OCI-LY7 (cell line): ENCODE results near the gene ARHGEF1.

Source experiments
- EZH2phosphoT487 ChIP-seq: fragments of 200-600 bp; sonication (generic); IDR thresholded peaks from 2 replicates; pipeline ENCODE4 v1.6.1; 2018; ENCODE audit warnings: low read depth, borderline replicate concordance, mild to moderate bottlenecking, mixed run types, antibody characterized with exemption, low read length, moderate library complexity, mixed read lengths
- TF ChIP-seq, protein P1 (sequence below): fragments of 200-600 bp; sonication (generic); conservative IDR thresholded peaks from 2 replicates; pipeline ENCODE4 v1.5.1; 2014; ENCODE audit warnings: mild to moderate bottlenecking, antibody characterized with exemption, low read length, moderate library complexity, mixed read lengths

- TF ChIP-seq, protein P1, sequence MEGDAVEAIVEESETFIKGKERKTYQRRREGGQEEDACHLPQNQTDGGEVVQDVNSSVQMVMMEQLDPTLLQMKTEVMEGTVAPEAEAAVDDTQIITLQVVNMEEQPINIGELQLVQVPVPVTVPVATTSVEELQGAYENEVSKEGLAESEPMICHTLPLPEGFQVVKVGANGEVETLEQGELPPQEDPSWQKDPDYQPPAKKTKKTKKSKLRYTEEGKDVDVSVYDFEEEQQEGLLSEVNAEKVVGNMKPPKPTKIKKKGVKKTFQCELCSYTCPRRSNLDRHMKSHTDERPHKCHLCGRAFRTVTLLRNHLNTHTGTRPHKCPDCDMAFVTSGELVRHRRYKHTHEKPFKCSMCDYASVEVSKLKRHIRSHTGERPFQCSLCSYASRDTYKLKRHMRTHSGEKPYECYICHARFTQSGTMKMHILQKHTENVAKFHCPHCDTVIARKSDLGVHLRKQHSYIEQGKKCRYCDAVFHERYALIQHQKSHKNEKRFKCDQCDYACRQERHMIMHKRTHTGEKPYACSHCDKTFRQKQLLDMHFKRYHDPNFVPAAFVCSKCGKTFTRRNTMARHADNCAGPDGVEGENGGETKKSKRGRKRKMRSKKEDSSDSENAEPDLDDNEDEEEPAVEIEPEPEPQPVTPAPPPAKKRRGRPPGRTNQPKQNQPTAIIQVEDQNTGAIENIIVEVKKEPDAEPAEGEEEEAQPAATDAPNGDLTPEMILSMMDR = no peak
- no peak for TF ChIP-seq EZH2phosphoT487
These were observed 29.6 kb upstream of the ARHGEF1 start for GRCh38 chr19:41853344-41853743.
